Astrocyte (in vitro differentiated cells and primary cell): Measurements from ENCODE around the gene ATXN7. TPM values are rescaled to one million over a fixed set of nuclear protein-coding genes. Genes with fewer than 3 reads are reported as not detected.

Experiments used
- DNase-seq: peaks from one replicate; pipeline ENCODE4 v3.0.0-alpha.2; 2010; ENCODE audit warnings: low read depth
- FAIRE-seq: peaks from 2 replicates; lab custom pipeline; 2011; peaks lifted over from hg19 to GRCh38; lab: Jason Lieb, UNC
- H2AFZ ChIP-seq: 2 replicates; pipeline ENCODE4 v1.6.0; 2012; ENCODE audit warnings: low read depth, low read length, inconsistent platforms
- H3K27ac ChIP-seq: 2 replicates; pipeline ENCODE4 v1.5.1; 2011; ENCODE audit warnings: low read depth, low read length, inconsistent platforms
- H3K27me3 ChIP-seq: 2 replicates; pipeline ENCODE4 v1.6.0; 2011; ENCODE audit warnings: low read length, inconsistent platforms; ENCODE audit not compliant: insufficient read depth
- H3K36me3 ChIP-seq: 2 replicates; pipeline ENCODE4 v1.5.1; 2011; ENCODE audit warnings: low read length, inconsistent platforms; ENCODE audit not compliant: insufficient read depth
- H3K4me1 ChIP-seq: 2 replicates; pipeline ENCODE4 v1.5.1; 2011; ENCODE audit warnings: low read length, inconsistent platforms; ENCODE audit not compliant: insufficient read depth
- H3K4me2 ChIP-seq: 2 replicates; pipeline ENCODE4 v1.6.0; 2012; ENCODE audit warnings: low read length, inconsistent platforms
- H3K4me3 ChIP-seq: 2 replicates; pipeline ENCODE4 v1.5.1; 2011; ENCODE audit warnings: low read depth, mild to moderate bottlenecking, low read length, inconsistent platforms; ENCODE audit not compliant: insufficient read depth
- H3K79me2 ChIP-seq: 2 replicates; pipeline ENCODE4 v1.6.0; 2012; ENCODE audit warnings: mild to moderate bottlenecking, low read length, inconsistent platforms; ENCODE audit not compliant: insufficient read depth
- H3K9ac ChIP-seq: 2 replicates; pipeline ENCODE4 v1.6.0; 2012; ENCODE audit warnings: mild to moderate bottlenecking, low read length, inconsistent platforms
- H3K9me3 ChIP-seq: 2 replicates; pipeline ENCODE4 v1.5.1; 2012; ENCODE audit warnings: low read depth, mild to moderate bottlenecking, low read length, inconsistent platforms; ENCODE audit not compliant: insufficient read depth
- H4K20me1 ChIP-seq: 2 replicates; pipeline ENCODE4 v1.6.0; 2012; ENCODE audit warnings: low read length, inconsistent platforms; ENCODE audit not compliant: insufficient read depth
- H3K27ac Mint-ChIP-seq: one replicate; pipeline ENCODE4 v1.8.0; 2021; ENCODE audit warnings: mild to moderate bottlenecking, mixed read lengths; ENCODE audit not compliant: unreplicated experiment
- H3K27me3 Mint-ChIP-seq: one replicate; pipeline ENCODE4 v1.8.0; 2021; ENCODE audit warnings: low read depth, mixed read lengths; ENCODE audit not compliant: unreplicated experiment
- H3K36me3 Mint-ChIP-seq: one replicate; pipeline ENCODE4 v1.8.0; 2021; ENCODE audit warnings: low read depth, mixed read lengths; ENCODE audit not compliant: unreplicated experiment
- H3K4me1 Mint-ChIP-seq: one replicate; pipeline ENCODE4 v1.8.0; 2021; ENCODE audit warnings: low read depth, mixed read lengths; ENCODE audit not compliant: unreplicated experiment
- H3K4me3 Mint-ChIP-seq: one replicate; pipeline ENCODE4 v1.8.0; 2021; ENCODE audit warnings: mild to moderate bottlenecking, moderate library complexity, mixed read lengths; ENCODE audit not compliant: unreplicated experiment
- H3K9me3 Mint-ChIP-seq: one replicate; pipeline ENCODE4 v1.8.0; 2021; ENCODE audit warnings: mild to moderate bottlenecking, mixed read lengths; ENCODE audit not compliant: unreplicated experiment
- CTCF ChIP-seq: IDR thresholded peaks from 2 replicates; pipeline ENCODE4 v1.5.1; 2011; ENCODE audit warnings: low read depth, mild to moderate bottlenecking, inconsistent platforms, low read length, moderate library complexity; ENCODE audit not compliant: insufficient read depth
- EZH2 ChIP-seq: IDR thresholded peaks from 2 replicates; pipeline ENCODE4 v1.6.1; 2012; ENCODE audit warnings: mild to moderate bottlenecking, low read length, inconsistent platforms; ENCODE audit not compliant: insufficient read depth
- total RNA-seq: library from RNA; stranded (reverse); gene quantifications from 2 replicates; pipeline ENCODE4 v1.2.1, GENCODE V29; 2021

The ATXN7 gene
- total RNA-seq, 1 donor from 2014 or later, result 17.6 TPM

- peaks cover 44% of the 10 kb centered on the region for H3K79me2 ChIP-seq
- TF ChIP-seq CTCF (no peak), EZH2 (no peak)
Measured at GRCh38 chr3:64022451-64023186, 159.0 kb downstream of the ATXN7 start.

DNA sequence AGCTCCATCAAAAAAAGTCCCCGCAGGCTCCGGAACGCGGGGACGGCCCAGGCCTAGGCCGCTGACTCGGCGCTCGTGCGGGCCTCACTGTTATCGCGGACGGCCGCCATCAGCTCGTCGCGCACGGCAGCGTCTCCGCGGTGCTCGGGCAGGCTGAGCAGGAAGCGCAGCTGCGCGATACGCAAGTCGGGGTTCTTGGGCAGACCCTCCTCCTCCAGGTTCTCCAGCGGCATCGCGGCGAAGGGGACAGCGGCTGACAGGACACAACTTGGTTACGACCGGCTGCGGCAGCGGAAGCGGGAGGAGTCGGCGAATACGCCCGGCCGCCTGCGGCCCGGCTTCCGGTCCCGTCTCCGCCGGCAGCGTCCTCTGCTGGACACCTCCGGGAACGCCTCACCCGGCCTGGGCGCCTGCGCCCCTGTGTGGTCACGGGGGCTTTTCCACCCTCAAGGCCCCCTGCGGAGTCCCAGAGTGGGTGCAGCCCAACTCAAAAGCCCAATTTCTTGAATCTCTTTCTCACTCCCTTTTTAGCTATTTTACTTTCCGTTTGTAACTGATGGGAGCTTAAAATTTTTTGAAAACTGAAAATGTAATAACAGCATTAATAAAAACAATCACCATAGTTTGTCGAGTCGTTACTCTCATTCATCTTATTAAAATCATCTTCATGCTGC is 159.7 kb downstream of the ATXN7 start, which contains the start of gene PSMD6:
Gene PSMD6, minus strand, starts transcription at position 308 of the 674 bp plus-strand sequence. Its CDS starts 75 bp downstream, at position 233.
- peak within 1 kb of the TSS; percentile 98 for H3K9ac ChIP-seq
- peaks cover 7% of the 10 kb centered on the region for H3K4me1 ChIP-seq
- Mint-ChIP-seq H3K27me3 (peaks cover 1% of the 10 kb centered on the region), H3K27ac (peak within 1 kb of the TSS; percentile 91), H3K9me3 (no peaks in the 10 kb centered on the region), H3K36me3 (peaks cover 3% of the 10 kb centered on the region), H3K4me3 (peak within 1 kb of the TSS; percentile 92), H3K4me1 (peaks cover 13% of the 10 kb centered on the region)
- H3K79me2 ChIP-seq, result peaks cover 44% of the 10 kb centered on the region
- peak within 1 kb of the TSS; percentile 94 for H3K27ac ChIP-seq
- H3K4me2 ChIP-seq, result peak within 1 kb of the TSS; percentile 96
- DNase-seq (peak; percentile 66), FAIRE-seq (no peak)
- H3K4me3 ChIP-seq, result peak within 1 kb of the TSS; percentile 83
- TF ChIP-seq EZH2 (no peak), CTCF (peak; percentile 88)
- no peaks in the 10 kb centered on the region for H3K27me3 ChIP-seq
- peak within 1 kb of the TSS; percentile 96 for H2AFZ ChIP-seq
- peaks cover 15% of the 10 kb centered on the region for H4K20me1 ChIP-seq
- H3K9me3 ChIP-seq, result no peaks in the 10 kb centered on the region
- H3K36me3 ChIP-seq, result peaks cover 14% of the 10 kb centered on the region

More at GRCh38 chr3:64022451-64023186, 159.0 kb downstream of the ATXN7 start:
- H3K27ac Mint-ChIP-seq, result peak overlapping the region; percentile 91
- no peaks in the 10 kb centered on the region for H3K27me3 Mint-ChIP-seq
- peak overlapping the region; percentile 92 for H3K4me3 Mint-ChIP-seq
- H3K9ac ChIP-seq, result peak overlapping the region; percentile 98
- H3K9me3 Mint-ChIP-seq, result no peaks in the 10 kb centered on the region
- H3K4me2 ChIP-seq, result peak overlapping the region; percentile 96
- peaks cover 16% of the 10 kb centered on the region for H3K4me1 Mint-ChIP-seq
- FAIRE-seq (no peak), DNase-seq (no peak)
- no peaks in the 10 kb centered on the region for H3K9me3 ChIP-seq
- peak overlapping the region; percentile 83 for H3K4me3 ChIP-seq
- peak overlapping the region; percentile 96 for H2AFZ ChIP-seq
- peaks cover 20% of the 10 kb centered on the region for H4K20me1 ChIP-seq
- no peaks in the 10 kb centered on the region for H3K27me3 ChIP-seq
- H3K36me3 ChIP-seq, result peaks cover 21% of the 10 kb centered on the region
- peaks cover 7% of the 10 kb centered on the region for H3K4me1 ChIP-seq
- peaks cover 4% of the 10 kb centered on the region for H3K36me3 Mint-ChIP-seq
- H3K27ac ChIP-seq, result peak overlapping the region; percentile 94
